ENCODE data around the gene DGKB.

GRCh38 chr7:14776266-14776665 lies 126.3 kb downstream of the DGKB start:
- TF ChIP-seq POLR2A (IDR thresholded peaks at IDR 0.05) (no peak), CTCF (IDR thresholded peaks at IDR 0.05) (no peak), POLR2AphosphoS5 (IDR thresholded peaks at IDR 0.05) (no peak)
